HepG2 (cell line): ENCODE data around the gene RPS19BP1. TPM values are rescaled to one million over a fixed set of nuclear protein-coding genes. Genes with fewer than 3 reads are reported as not detected.

ENCODE experiments used
- ARHGAP35 ChIP-seq: sonication (generic); formaldehyde crosslinking; IDR thresholded peaks from 2 replicates; pipeline ENCODE4 v1.9.0; 2022; ENCODE audit warnings: mild to moderate bottlenecking, inconsistent platforms, moderate library complexity, missing genetic modification reagents, borderline replicate concordance
- ATAD3A ChIP-seq: sonication (generic); formaldehyde crosslinking; IDR thresholded peaks from 2 replicates; pipeline ENCODE4 v1.4.0; 2020; ENCODE audit warnings: missing genetic modification reagents
- BHLHE40 ChIP-seq: IDR thresholded peaks from 2 replicates; pipeline ENCODE4 v1.6.1; 2011; ENCODE audit warnings: low read length, improper control_type of control experiment
- ETV6 ChIP-seq: sonication (generic); formaldehyde crosslinking; conservative IDR thresholded peaks from 2 replicates; pipeline ENCODE4 v1.4.0; 2020; ENCODE audit warnings: missing genetic modification reagents
- GPN1 ChIP-seq: sonication (generic); formaldehyde crosslinking; IDR thresholded peaks from 2 replicates; pipeline ENCODE4 v1.5.1; 2020; ENCODE audit warnings: missing genetic modification reagents, borderline replicate concordance
- JARID2 ChIP-seq: sonication (generic); formaldehyde crosslinking; IDR thresholded peaks from 2 replicates; pipeline ENCODE4 v1.8.1; 2023; ENCODE audit warnings: missing genetic modification reagents, inconsistent platforms; ENCODE audit not compliant: insufficient replicate concordance
- NFE2L1 ChIP-seq: sonication (generic); formaldehyde crosslinking; IDR thresholded peaks from 2 replicates; pipeline ENCODE4 v1.4.0; 2020; ENCODE audit warnings: missing genetic modification reagents, mild to moderate bottlenecking, borderline replicate concordance
- NFIB ChIP-seq: sonication (generic); formaldehyde crosslinking; IDR thresholded peaks from 2 replicates; pipeline ENCODE4 v1.9.0; 2021; ENCODE audit warnings: missing genetic modification reagents, mild to moderate bottlenecking, borderline replicate concordance
- NR3C1 ChIP-seq: sonication (generic); formaldehyde crosslinking; IDR thresholded peaks from 2 replicates; pipeline ENCODE4 v1.4.0; 2020; ENCODE audit warnings: missing genetic modification reagents
- PHF20 ChIP-seq: sonication (generic); formaldehyde crosslinking; IDR thresholded peaks from 2 replicates; pipeline ENCODE4 v1.5.0; 2020; ENCODE audit warnings: mild to moderate bottlenecking, missing genetic modification reagents
- RARA ChIP-seq: IDR thresholded peaks from 2 replicates; pipeline ENCODE4 v1.6.1; 2016; ENCODE audit warnings: missing genetic modification reagents, missing compliant biosample characterization
- RFXAP ChIP-seq: sonication (generic); formaldehyde crosslinking; IDR thresholded peaks from 2 replicates; pipeline ENCODE4 v1.4.0; 2020; ENCODE audit warnings: missing genetic modification reagents, borderline replicate concordance
- SCMH1 ChIP-seq: sonication (generic); formaldehyde crosslinking; IDR thresholded peaks from 2 replicates; pipeline ENCODE4 v1.9.0; 2021; ENCODE audit warnings: missing genetic modification reagents, mild to moderate bottlenecking, borderline replicate concordance
- SNAI1 ChIP-seq: sonication (generic); formaldehyde crosslinking; IDR thresholded peaks from 2 replicates; pipeline ENCODE4 v1.5.0; 2020; ENCODE audit warnings: mild to moderate bottlenecking, missing genetic modification reagents, borderline replicate concordance
- ZBTB7A ChIP-seq: sonication (generic); formaldehyde crosslinking; IDR thresholded peaks from 2 replicates; pipeline ENCODE4 v1.8.0; 2022; ENCODE audit warnings: mild to moderate bottlenecking, missing genetic modification reagents
- ZFP36 ChIP-seq: fragments of 150-350 bp; IDR thresholded peaks from 2 replicates; pipeline ENCODE4 v1.6.1; 2018; ENCODE audit warnings: borderline replicate concordance, low read length, low read depth; ENCODE audit not compliant: partially characterized antibody
- ZFP41 ChIP-seq: sonication (generic); formaldehyde crosslinking; IDR thresholded peaks from 2 replicates; pipeline ENCODE4 v1.4.0; 2020; ENCODE audit warnings: mild to moderate bottlenecking, missing genetic modification reagents, borderline replicate concordance
- ZNF224 ChIP-seq: sonication (generic); formaldehyde crosslinking; IDR thresholded peaks from 2 replicates; pipeline ENCODE4 v1.5.0; 2020; ENCODE audit warnings: mild to moderate bottlenecking, missing genetic modification reagents
- ZNF350 ChIP-seq: sonication (generic); formaldehyde crosslinking; IDR thresholded peaks from 2 replicates; pipeline ENCODE4 v1.4.0; 2020; ENCODE audit warnings: mild to moderate bottlenecking, low read depth, missing genetic modification reagents, borderline replicate concordance
- ZNF362 ChIP-seq: sonication (generic); formaldehyde crosslinking; IDR thresholded peaks from 2 replicates; pipeline ENCODE4 v1.4.0; 2020; ENCODE audit warnings: missing genetic modification reagents, mild to moderate bottlenecking, borderline replicate concordance
- ZNF496 ChIP-seq: sonication (generic); formaldehyde crosslinking; IDR thresholded peaks from 2 replicates; pipeline ENCODE4 v1.8.1; 2023; ENCODE audit warnings: mild to moderate bottlenecking, moderate library complexity, missing genetic modification reagents; ENCODE audit not compliant: insufficient replicate concordance
- ZNF549 ChIP-seq: sonication (generic); formaldehyde crosslinking; IDR thresholded peaks from 2 replicates; pipeline ENCODE4 v1.5.0; 2020; ENCODE audit warnings: missing genetic modification reagents
- ZNF562 ChIP-seq: sonication (generic); formaldehyde crosslinking; IDR thresholded peaks from 2 replicates; pipeline ENCODE4 v1.8.0; 2022; ENCODE audit warnings: missing genetic modification reagents, borderline replicate concordance
- ZNF607 ChIP-seq: sonication (generic); formaldehyde crosslinking; IDR thresholded peaks from 2 replicates; pipeline ENCODE4 v1.5.1; 2020; ENCODE audit warnings: missing genetic modification reagents, mild to moderate bottlenecking, borderline replicate concordance
- polyA plus RNA-seq, 8 experiments: library from polyadenylated mRNA; depleted of rRNA in 3 of 8; stranded (reverse) in 7 of 8; unstranded in 1 of 8; fragments of >200 nt; fragmentation: Illumina TruSeq in 4 of 8; extraction: Trizol in 4 of 8; gene quantifications; 2 replicates each; pipeline versions ENCODE4 v1.2.1 to v1.2.3, GENCODE V29; 2011 to 2016; ENCODE audit warnings: low read depth in 4 of 8, missing spikeins in 1 of 8, mixed read lengths in 1 of 8; ENCODE audit not compliant: insufficient read depth in 1 of 8
- total RNA-seq, 5 experiments: library from RNA; depleted of rRNA; stranded (reverse); fragments of >200 nt; fragmentation: Illumina TruSeq; extraction: Trizol; gene quantifications; 2 replicates each; pipeline ENCODE4 v1.2.3, GENCODE V29; 2016; ENCODE audit warnings: low read depth in 1 of 5
- TF ChIP-seq, protein P1 (sequence below): IDR thresholded peaks from 2 replicates; pipeline ENCODE4 v1.6.1; 2012; ENCODE audit warnings: inconsistent platforms
- TF ChIP-seq, protein P2 (sequence below): sonication (generic); formaldehyde crosslinking; conservative IDR thresholded peaks from 2 replicates; pipeline ENCODE4 v1.4.0; 2020; ENCODE audit warnings: missing genetic modification reagents
- TF ChIP-seq, protein P3 (sequence below): sonication (generic); formaldehyde crosslinking; IDR thresholded peaks from 2 replicates; pipeline ENCODE4 v1.8.1; 2023; ENCODE audit warnings: missing genetic modification reagents, mild to moderate bottlenecking, borderline replicate concordance

RPS19BP1 gene
- total and polyA plus RNA-seq, 2 of the 13 experiments (the other 11 are each of a cell fraction or from before 2014, with no cell fraction given), result 44.3 to 81.3 TPM

DNA sequence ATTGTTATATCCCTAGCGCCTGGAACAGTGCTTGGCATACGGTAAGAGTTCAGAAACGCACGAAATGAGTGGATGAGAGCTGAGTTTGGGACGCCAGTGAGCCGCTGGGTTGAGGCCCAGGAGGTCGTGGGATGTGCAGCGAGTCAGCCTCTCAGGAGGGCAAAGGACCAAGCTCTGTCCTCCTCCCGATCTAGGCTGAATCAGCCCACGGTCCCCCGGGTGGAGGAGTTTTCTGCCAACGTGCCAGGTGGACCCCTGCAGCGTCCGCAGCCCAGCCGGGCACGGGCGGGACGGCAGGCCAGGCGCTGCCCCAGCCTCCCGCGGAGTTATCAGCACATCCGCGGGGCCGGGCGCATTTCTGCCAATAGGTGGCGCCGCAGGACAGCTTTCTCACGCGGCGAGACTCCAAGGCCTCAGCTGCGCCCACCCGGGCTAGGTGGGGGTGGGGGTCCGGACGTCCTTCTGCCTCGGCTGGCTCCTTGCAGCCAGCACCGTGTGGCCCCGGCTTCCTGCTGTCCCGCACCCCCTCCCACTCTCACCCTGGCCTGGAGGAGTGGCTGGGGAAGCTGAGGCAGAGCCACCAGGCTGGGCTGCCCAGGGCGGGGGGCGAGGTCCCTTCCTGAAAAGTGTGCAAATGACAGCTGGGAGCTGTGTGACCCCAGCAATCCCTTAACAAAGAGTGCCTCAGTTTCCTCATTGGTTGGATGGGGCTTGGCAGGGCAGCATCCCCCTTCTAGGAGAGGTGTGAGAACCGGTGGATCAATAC is 2.2 kb upstream of the RPS19BP1 start (continued):
- TF ChIP-seq BHLHE40 (peak; percentile 41; the same call in 1 of the 2 replicates), ZNF549 (no peak), SCMH1 (CRISPR knock-in tag) (no peak), ZFP41 (no peak), RARA (no peak), PHF20 (CRISPR knock-in tag) (0 out of 2 replicates have a peak, but pooled peaks have one; percentile 28), GPN1 (CRISPR knock-in tag) (no peak), ZNF562 (CRISPR knock-in tag) (no peak), ARHGAP35 (no peak), ZNF607 (CRISPR knock-in tag) (peak; percentile 54; the same call in 1 of the 2 replicates), ATAD3A (CRISPR knock-in tag) (no peak), RFXAP (no peak), ZNF496 (CRISPR knock-in tag) (no peak), SNAI1 (CRISPR knock-in tag) (no peak), ZFP36 (no peak), ZBTB7A (peak; percentile 89), ZNF350 (CRISPR knock-in tag) (no peak), NR3C1 (CRISPR knock-in tag) (no peak), ZNF362 (CRISPR knock-in tag) (no peak), NFIB (CRISPR knock-in tag) (no peak), ZNF224 (CRISPR knock-in tag) (no peak), ETV6 (no peak), NFE2L1 (CRISPR knock-in tag) (no peak), JARID2 (CRISPR knock-in tag) (no peak)
- TF ChIP-seq, protein P1, sequence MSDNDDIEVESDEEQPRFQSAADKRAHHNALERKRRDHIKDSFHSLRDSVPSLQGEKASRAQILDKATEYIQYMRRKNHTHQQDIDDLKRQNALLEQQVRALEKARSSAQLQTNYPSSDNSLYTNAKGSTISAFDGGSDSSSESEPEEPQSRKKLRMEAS, result peak; percentile 49; the same call in 1 of the 2 replicates
- TF ChIP-seq, protein P2, sequence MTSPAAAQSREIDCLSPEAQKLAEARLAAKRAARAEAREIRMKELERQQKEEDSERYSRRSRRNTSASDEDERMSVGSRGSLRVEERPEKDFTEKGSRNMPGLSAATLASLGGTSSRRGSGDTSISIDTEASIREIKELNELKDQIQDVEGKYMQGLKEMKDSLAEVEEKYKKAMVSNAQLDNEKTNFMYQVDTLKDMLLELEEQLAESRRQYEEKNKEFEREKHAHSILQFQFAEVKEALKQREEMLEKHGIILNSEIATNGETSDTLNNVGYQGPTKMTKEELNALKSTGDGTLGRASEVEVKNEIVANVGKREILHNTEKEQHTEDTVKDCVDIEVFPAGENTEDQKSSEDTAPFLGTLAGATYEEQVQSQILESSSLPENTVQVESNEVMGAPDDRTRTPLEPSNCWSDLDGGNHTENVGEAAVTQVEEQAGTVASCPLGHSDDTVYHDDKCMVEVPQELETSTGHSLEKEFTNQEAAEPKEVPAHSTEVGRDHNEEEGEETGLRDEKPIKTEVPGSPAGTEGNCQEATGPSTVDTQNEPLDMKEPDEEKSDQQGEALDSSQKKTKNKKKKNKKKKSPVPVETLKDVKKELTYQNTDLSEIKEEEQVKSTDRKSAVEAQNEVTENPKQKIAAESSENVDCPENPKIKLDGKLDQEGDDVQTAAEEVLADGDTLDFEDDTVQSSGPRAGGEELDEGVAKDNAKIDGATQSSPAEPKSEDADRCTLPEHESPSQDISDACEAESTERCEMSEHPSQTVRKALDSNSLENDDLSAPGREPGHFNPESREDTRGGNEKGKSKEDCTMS (CRISPR knock-in tag), result no peak
- TF ChIP-seq, protein P3, sequence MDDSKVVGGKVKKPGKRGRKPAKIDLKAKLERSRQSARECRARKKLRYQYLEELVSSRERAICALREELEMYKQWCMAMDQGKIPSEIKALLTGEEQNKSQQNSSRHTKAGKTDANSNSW, result no peak
